Stimulated activated CD8-positive, alpha-beta memory T cell treated with anti-CD3 and anti-CD28 coated beads, Interleukin-4, amount 100 ng/mL, for 4 hours (primary cell): ENCODE measurements around the gene TEX22.

ENCODE experiments used
- DNase-seq, 2 donors: peaks; one replicate each; pipeline ENCODE4 v3.0.0-alpha.2; 2020; ENCODE audit warnings: low read depth in 2 of 2, low spot score in 1 of 2

The TEX22 gene

GRCh38 chr14:105420101-105420973, 22.0 kb downstream of the TEX22 start:
- no peak for DNase-seq

GRCh38 chr14:105420974-105421674, 22.8 kb downstream of the TEX22 start:
- no peak for DNase-seq

- no peak for DNase-seq
Measured at GRCh38 chr14:105421723-105422615, 23.6 kb downstream of the TEX22 start.

GRCh38 chr14:105422695-105423487, 24.6 kb downstream of the TEX22 start:
- no peak for DNase-seq

GRCh38 chr14:105423488-105424195, 25.3 kb downstream of the TEX22 start:
- DNase-seq, result no peak

GRCh38 chr14:105424861-105425260, 26.5 kb downstream of the TEX22 start:
- no peak for DNase-seq

GRCh38 chr14:105425823-105426247, 27.5 kb downstream of the TEX22 start:
- DNase-seq, result no peak

- no peak for DNase-seq
Measured at GRCh38 chr14:105426416-105427130, 28.2 kb downstream of the TEX22 start.

GRCh38 chr14:105427412-105427811, 29.1 kb downstream of the TEX22 start:
- DNase-seq, result no peak

- no peak for DNase-seq
Measured at GRCh38 chr14:105427936-105428485, 29.7 kb downstream of the TEX22 start.

GRCh38 chr14:105430042-105430441, 31.7 kb downstream of the TEX22 start:
- DNase-seq, result no peak

GRCh38 chr14:105430565-105430964, 32.2 kb downstream of the TEX22 start:
- no peak for DNase-seq

- no peak for DNase-seq
Measured at GRCh38 chr14:105431256-105431655, 32.9 kb downstream of the TEX22 start.

- no peak for DNase-seq
Measured at GRCh38 chr14:105432657-105433056, 34.3 kb downstream of the TEX22 start.

- DNase-seq, result no peak
Measured at GRCh38 chr14:105433161-105433605, 34.8 kb downstream of the TEX22 start.

- no peak for DNase-seq
Measured at GRCh38 chr14:105436402-105436801, 38.1 kb downstream of the TEX22 start.

- DNase-seq, result no peak
Measured at GRCh38 chr14:105436891-105437722, 38.8 kb downstream of the TEX22 start.
